ACC112 (cell line): ENCODE measurements around the gene TBC1D14.

Experiments
- H2AFZ ChIP-seq: fragments of 200-600 bp; sonication (generic); one replicate; pipeline ENCODE4 v1.6.0; 2017; ENCODE audit warnings: antibody characterized with exemption, low read length; ENCODE audit not compliant: unreplicated experiment
- H3K27ac ChIP-seq: fragments of 200-600 bp; sonication (generic); 2 replicates; pipeline ENCODE4 v1.5.1; 2014; ENCODE audit warnings: low read depth, mild to moderate bottlenecking, antibody characterized with exemption, low read length, moderate library complexity
- H3K27me3 ChIP-seq: fragments of 200-600 bp; sonication (generic); 2 replicates; pipeline ENCODE4 v1.6.1; 2014; ENCODE audit warnings: mild to moderate bottlenecking, antibody characterized with exemption, low read length, moderate library complexity, mixed read lengths; ENCODE audit not compliant: insufficient read depth
- H3K36me3 ChIP-seq: fragments of 200-600 bp; sonication (generic); 2 replicates; pipeline ENCODE4 v1.6.1; 2016; ENCODE audit warnings: mild to moderate bottlenecking, antibody characterized with exemption, low read length, moderate library complexity, mixed read lengths; ENCODE audit not compliant: insufficient read depth
- H3K4me1 ChIP-seq: fragments of 200-600 bp; sonication (generic); one replicate; pipeline ENCODE4 v1.6.1; 2016; ENCODE audit warnings: low read length, mixed read lengths; ENCODE audit not compliant: insufficient read depth, unreplicated experiment, control insufficient read depth
- H3K4me3 ChIP-seq: fragments of 200-600 bp; sonication (generic); 2 replicates; pipeline ENCODE4 v1.5.1; 2014; ENCODE audit warnings: mild to moderate bottlenecking, low read depth, low read length
- H3K79me2 ChIP-seq: fragments of 200-600 bp; sonication (generic); one replicate; pipeline ENCODE4 v1.6.0; 2016; ENCODE audit warnings: low read length; ENCODE audit not compliant: control insufficient read depth, unreplicated experiment, insufficient read depth

The TBC1D14 gene

GRCh38 chr4:7024336-7024890 lies 114.8 kb downstream of the TBC1D14 start:
- no peak overlapping the region for H2AFZ ChIP-seq
- no peak overlapping the region for H3K4me3 ChIP-seq
- H3K36me3 ChIP-seq: 0 out of 2 replicates have a peak, but pooled peaks cover 2% of the 10 kb centered on the region
- peaks cover 4% of the 10 kb centered on the region for H3K79me2 ChIP-seq
- H3K27me3 ChIP-seq: no peaks in the 10 kb centered on the region
- no peak overlapping the region for H3K27ac ChIP-seq
- peaks cover 23% of the 10 kb centered on the region for H3K4me1 ChIP-seq

- H3K27ac ChIP-seq: no peak overlapping the region
- H2AFZ ChIP-seq: no peak overlapping the region
- H3K4me1 ChIP-seq: peaks cover 23% of the 10 kb centered on the region
- H3K4me3 ChIP-seq: no peak overlapping the region
- H3K36me3 ChIP-seq: 0 out of 2 replicates have a peak, but pooled peaks cover 2% of the 10 kb centered on the region
- peaks cover 4% of the 10 kb centered on the region for H3K79me2 ChIP-seq
- no peaks in the 10 kb centered on the region for H3K27me3 ChIP-seq
Observed at GRCh38 chr4:7025040-7025602, 115.5 kb downstream of the TBC1D14 start.

- 0 out of 2 replicates have a peak, but pooled peaks cover 2% of the 10 kb centered on the region for H3K36me3 ChIP-seq
- no peak overlapping the region for H3K4me3 ChIP-seq
- peaks cover 23% of the 10 kb centered on the region for H3K4me1 ChIP-seq
- no peak overlapping the region for H3K27ac ChIP-seq
- peaks cover 4% of the 10 kb centered on the region for H3K79me2 ChIP-seq
- no peaks in the 10 kb centered on the region for H3K27me3 ChIP-seq
- H2AFZ ChIP-seq: no peak overlapping the region
Observed at GRCh38 chr4:7026107-7026506, 116.5 kb downstream of the TBC1D14 start.

GRCh38 chr4:7027284-7027683 lies 117.7 kb downstream of the TBC1D14 start:
- 0 out of 2 replicates have a peak, but pooled peaks cover 2% of the 10 kb centered on the region for H3K36me3 ChIP-seq
- H2AFZ ChIP-seq: no peak overlapping the region
- H3K27ac ChIP-seq: no peak overlapping the region
- peaks cover 16% of the 10 kb centered on the region for H3K4me1 ChIP-seq
- no peaks in the 10 kb centered on the region for H3K27me3 ChIP-seq
- peaks cover 4% of the 10 kb centered on the region for H3K79me2 ChIP-seq
- no peak overlapping the region for H3K4me3 ChIP-seq

GRCh38 chr4:7027913-7028312 lies 118.3 kb downstream of the TBC1D14 start:
- Histone ChIP-seq H3K27me3 (no peaks in the 10 kb centered on the region), H3K36me3 (0 out of 2 replicates have a peak, but pooled peaks cover 2% of the 10 kb centered on the region), H2AFZ (no peak overlapping the region), H3K79me2 (peaks cover 4% of the 10 kb centered on the region), H3K27ac (no peak overlapping the region), H3K4me3 (no peak overlapping the region), H3K4me1 (peaks cover 9% of the 10 kb centered on the region)

GRCh38 chr4:7029212-7029611 lies 119.6 kb downstream of the TBC1D14 start:
- Histone ChIP-seq H3K36me3 (0 out of 2 replicates have a peak, but pooled peaks cover 2% of the 10 kb centered on the region), H2AFZ (no peak overlapping the region), H3K79me2 (no peaks in the 10 kb centered on the region), H3K27me3 (no peaks in the 10 kb centered on the region), H3K4me1 (peaks cover 9% of the 10 kb centered on the region), H3K4me3 (no peak overlapping the region), H3K27ac (no peak overlapping the region)

- Histone ChIP-seq H3K79me2 (no peaks in the 10 kb centered on the region), H3K27ac (no peak overlapping the region), H3K4me1 (peaks cover 16% of the 10 kb centered on the region), H3K36me3 (0 out of 2 replicates have a peak, but pooled peaks cover 2% of the 10 kb centered on the region), H3K4me3 (no peak overlapping the region), H3K27me3 (no peaks in the 10 kb centered on the region), H2AFZ (no peak overlapping the region)
Observed at GRCh38 chr4:7029921-7030320, 120.3 kb downstream of the TBC1D14 start.

- no peaks in the 10 kb centered on the region for H3K79me2 ChIP-seq
- no peak overlapping the region for H3K4me3 ChIP-seq
- H3K27me3 ChIP-seq: no peaks in the 10 kb centered on the region
- no peak overlapping the region for H3K27ac ChIP-seq
- H2AFZ ChIP-seq: no peak overlapping the region
- peaks cover 19% of the 10 kb centered on the region for H3K4me1 ChIP-seq
- H3K36me3 ChIP-seq: 0 out of 2 replicates have a peak, but pooled peaks cover 2% of the 10 kb centered on the region
Observed at GRCh38 chr4:7030856-7031255, 121.2 kb downstream of the TBC1D14 start.

GRCh38 chr4:7031558-7032449 lies 122.2 kb downstream of the TBC1D14 start:
- H2AFZ ChIP-seq: no peak overlapping the region
- H3K4me3 ChIP-seq: no peak overlapping the region
- H3K27me3 ChIP-seq: no peaks in the 10 kb centered on the region
- H3K79me2 ChIP-seq: no peaks in the 10 kb centered on the region
- H3K36me3 ChIP-seq: 0 out of 2 replicates have a peak, but pooled peaks cover 2% of the 10 kb centered on the region
- H3K4me1 ChIP-seq: peaks cover 25% of the 10 kb centered on the region
- H3K27ac ChIP-seq: no peak overlapping the region

GRCh38 chr4:7032596-7032995 lies 123.0 kb downstream of the TBC1D14 start:
- Histone ChIP-seq H3K4me1 (peaks cover 29% of the 10 kb centered on the region), H3K27ac (no peak overlapping the region), H3K27me3 (no peaks in the 10 kb centered on the region), H2AFZ (no peak overlapping the region), H3K79me2 (no peaks in the 10 kb centered on the region), H3K4me3 (no peak overlapping the region), H3K36me3 (0 out of 2 replicates have a peak, but pooled peaks cover 2% of the 10 kb centered on the region)
